OCI-LY3 (cell line): ENCODE results near the gene PPP1R9A.

Experiments used
- EZH2phosphoT487 ChIP-seq: fragments of 200-600 bp; shearing (Covaris generic); IDR thresholded peaks from 2 replicates; pipeline ENCODE4 v1.6.1; 2018; ENCODE audit warnings: antibody characterized with exemption, mixed run types, low read depth
- TF ChIP-seq, protein P1 (sequence below): fragments of 200-600, 300-600 bp; sonication (generic); IDR thresholded peaks from 2 replicates; pipeline ENCODE4 v1.5.1; 2014; ENCODE audit warnings: antibody characterized with exemption, low read length, low read depth

DNA sequence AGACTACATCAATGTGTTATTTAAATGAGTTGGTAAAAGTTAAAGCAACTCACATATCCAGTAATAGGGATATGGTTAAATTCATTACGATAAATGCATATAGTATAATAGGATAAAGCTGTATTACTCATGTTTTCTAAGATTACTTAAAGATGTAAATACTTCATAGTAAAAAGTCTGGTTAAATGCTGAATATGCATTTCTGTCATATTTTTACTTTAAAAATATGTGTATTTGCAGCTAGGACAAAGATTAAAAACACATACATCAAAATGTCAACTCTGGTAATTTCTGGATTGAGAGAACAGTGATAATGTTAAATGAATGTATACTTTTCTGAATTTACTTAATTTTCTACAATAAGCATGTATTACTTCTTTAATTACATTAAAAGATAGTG lies 15.1 kb downstream of the PPP1R9A start:
- TF ChIP-seq, protein P1, sequence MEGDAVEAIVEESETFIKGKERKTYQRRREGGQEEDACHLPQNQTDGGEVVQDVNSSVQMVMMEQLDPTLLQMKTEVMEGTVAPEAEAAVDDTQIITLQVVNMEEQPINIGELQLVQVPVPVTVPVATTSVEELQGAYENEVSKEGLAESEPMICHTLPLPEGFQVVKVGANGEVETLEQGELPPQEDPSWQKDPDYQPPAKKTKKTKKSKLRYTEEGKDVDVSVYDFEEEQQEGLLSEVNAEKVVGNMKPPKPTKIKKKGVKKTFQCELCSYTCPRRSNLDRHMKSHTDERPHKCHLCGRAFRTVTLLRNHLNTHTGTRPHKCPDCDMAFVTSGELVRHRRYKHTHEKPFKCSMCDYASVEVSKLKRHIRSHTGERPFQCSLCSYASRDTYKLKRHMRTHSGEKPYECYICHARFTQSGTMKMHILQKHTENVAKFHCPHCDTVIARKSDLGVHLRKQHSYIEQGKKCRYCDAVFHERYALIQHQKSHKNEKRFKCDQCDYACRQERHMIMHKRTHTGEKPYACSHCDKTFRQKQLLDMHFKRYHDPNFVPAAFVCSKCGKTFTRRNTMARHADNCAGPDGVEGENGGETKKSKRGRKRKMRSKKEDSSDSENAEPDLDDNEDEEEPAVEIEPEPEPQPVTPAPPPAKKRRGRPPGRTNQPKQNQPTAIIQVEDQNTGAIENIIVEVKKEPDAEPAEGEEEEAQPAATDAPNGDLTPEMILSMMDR = no peak
- no peak for TF ChIP-seq EZH2phosphoT487
